GM12878 (cell line): ENCODE results near the gene TMEM91. TPM values are rescaled to one million over a fixed set of nuclear protein-coding genes. Genes with fewer than 3 reads are reported as not detected.
A peak's percentile ranks its signal among the peaks of the same experiment; 100 is the strongest.

ENCODE experiments used
- ATAC-seq: fragments of 200-7000 bp; cut with Tn5 transposase; 3 replicates; pipeline ENCODE4 v1.9.1; 2020; ENCODE audit warnings: mild to moderate bottlenecking, moderate library complexity
- BruUV-seq: library from RNA; stranded (reverse); fragments of 400-500 nt; replicated peaks from 2 replicates; lab custom pipeline; 2021; lab: Mats Ljungman, UMichigan
- CTCF ChIA-PET: fragments of 300-600 bp; sonication (Branson Sonifier 250); formaldehyde crosslinking; extraction: SDS; loops from one replicate; lab custom pipeline; 2021; ENCODE audit warnings: inconsistent platforms; lab: Yijun Ruan, JAX
- POLR2A ChIA-PET: fragments of 350-600 bp; formaldehyde crosslinking; extraction: SDS; loops from one replicate; lab custom pipeline; 2021; ENCODE audit warnings: inconsistent platforms; lab: Charles Lee
- RAD21 ChIA-PET: fragments of 300-600 bp; sonication (Branson Sonifier 250); formaldehyde crosslinking; loops from one replicate; lab custom pipeline; 2023; ENCODE audit warnings: antibody characterized with exemption; ENCODE audit not compliant: unreplicated experiment; lab: Charles Lee
- SMC1A ChIA-PET: fragments of 300-600 bp; sonication (Branson Sonifier 250); formaldehyde crosslinking; loops from one replicate; lab custom pipeline; 2023; ENCODE audit not compliant: unreplicated experiment, uncharacterized antibody; lab: Charles Lee
- DNase-seq: peaks from one replicate; pipeline ENCODE4 v3.0.0-alpha.2; 2011; ENCODE audit warnings: low read depth, low spot score
- FAIRE-seq: peaks from 3 replicates; lab custom pipeline; 2011; peaks lifted over from hg19 to GRCh38; lab: Jason Lieb, UNC
- H2AFZ ChIP-seq: 2 replicates; pipeline ENCODE4 v1.6.0; 2011; ENCODE audit warnings: low read depth, low read length, control low read depth; ENCODE audit not compliant: control insufficient read depth
- H3K27ac ChIP-seq: 2 replicates; pipeline ENCODE4 v1.5.1; 2011; ENCODE audit warnings: control low read depth; ENCODE audit not compliant: control insufficient read depth, insufficient read depth
- H3K27me3 ChIP-seq, 2 experiments: replicated peaks in 1 of 2; 2 replicates each; pipeline versions ENCODE4 v1.6.0 to v1.6.1; 2011; ENCODE audit warnings: low read length in 1 of 2; ENCODE audit not compliant: control insufficient read depth in 2 of 2, insufficient read depth in 2 of 2
- H3K36me3 ChIP-seq, 2 experiments: 2 replicates each; pipeline ENCODE4 v1.5.1; 2011; ENCODE audit warnings: low read length in 1 of 2; ENCODE audit not compliant: control insufficient read depth in 2 of 2, insufficient read depth in 2 of 2
- H3K4me1 ChIP-seq: 2 replicates; pipeline ENCODE4 v1.6.1; 2011; ENCODE audit warnings: mild to moderate bottlenecking, low read length, moderate library complexity, mixed read lengths; ENCODE audit not compliant: control insufficient read depth, insufficient read depth
- H3K4me2 ChIP-seq: 2 replicates; pipeline ENCODE4 v1.6.0; 2011; ENCODE audit warnings: control low read depth; ENCODE audit not compliant: control insufficient read depth, insufficient read depth
- H3K4me3 ChIP-seq: fragments of 200-600 bp; sonication (generic); 2 replicates; pipeline ENCODE4 v1.5.1; 2016
- H3K79me2 ChIP-seq: 2 replicates; pipeline ENCODE4 v1.6.0; 2011; ENCODE audit warnings: low read length; ENCODE audit not compliant: control insufficient read depth, insufficient read depth
- H3K9ac ChIP-seq: 2 replicates; pipeline ENCODE4 v1.8.0; 2011; ENCODE audit warnings: low read length, control low read depth, mixed read lengths; ENCODE audit not compliant: control insufficient read depth, insufficient read depth
- H3K9me3 ChIP-seq: replicated peaks from 3 replicates; pipeline ENCODE4 v1.5.1; 2011; ENCODE audit warnings: mild to moderate bottlenecking, low read length; ENCODE audit not compliant: control insufficient read depth, insufficient read depth
- H4K20me1 ChIP-seq: 2 replicates; pipeline ENCODE4 v1.6.0; 2011; ENCODE audit not compliant: control insufficient read depth, insufficient read depth
- BHLHE40 ChIP-seq, 2 experiments: fragments of 450-650 bp in 1 of 2; IDR thresholded peaks; 2 replicates each; pipeline ENCODE4 v1.6.1; 2011 to 2017; ENCODE audit warnings: low read depth in 2 of 2, borderline replicate concordance in 1 of 2, improper control_type of control experiment in 1 of 2, low read length in 1 of 2, mild to moderate bottlenecking in 1 of 2
- CBFB ChIP-seq: IDR thresholded peaks from 2 replicates; pipeline ENCODE4 v1.6.1; 2016; ENCODE audit warnings: antibody characterized with exemption, low read depth
- CHD2 ChIP-seq: IDR thresholded peaks from 2 replicates; pipeline ENCODE4 v1.6.1; 2011; ENCODE audit warnings: low read depth, low read length, improper control_type of control experiment, borderline replicate concordance
- EGR1 ChIP-seq, 2 experiments: IDR thresholded peaks; 1 replicate in 1 of 2; 2 replicates in 1 of 2; pipeline ENCODE4 v1.6.1; 2011 to 2012; ENCODE audit warnings: low read depth in 2 of 2, low read length in 2 of 2, borderline replicate concordance in 1 of 2, mild to moderate bottlenecking in 1 of 2, moderate library complexity in 1 of 2
- IKZF1 ChIP-seq: fragments of 450-650 bp; conservative IDR thresholded peaks from 2 replicates; pipeline ENCODE4 v1.6.1; 2017; ENCODE audit warnings: antibody characterized with exemption, mild to moderate bottlenecking
- MLLT1 ChIP-seq: fragments of 450-650 bp; IDR thresholded peaks from 2 replicates; pipeline ENCODE4 v1.6.1; 2016; ENCODE audit warnings: mild to moderate bottlenecking
- NFYB ChIP-seq: IDR thresholded peaks from 2 replicates; pipeline ENCODE4 v1.6.1; 2011; ENCODE audit warnings: low read depth, mild to moderate bottlenecking, low read length, improper control_type of control experiment, moderate library complexity; ENCODE audit not compliant: insufficient read depth
- NKRF ChIP-seq: fragments of 450-650 bp; conservative IDR thresholded peaks from 2 replicates; pipeline ENCODE4 v1.6.1; 2017; ENCODE audit warnings: mild to moderate bottlenecking, moderate library complexity
- NR2F1 ChIP-seq: fragments of 450-650 bp; conservative IDR thresholded peaks from 2 replicates; pipeline ENCODE4 v1.6.1; 2017; ENCODE audit warnings: mild to moderate bottlenecking
- POLR2A ChIP-seq: IDR thresholded peaks from 2 replicates; pipeline ENCODE4 v1.6.1; 2011; ENCODE audit warnings: low read depth, mild to moderate bottlenecking, low read length
- POLR2AphosphoS2 ChIP-seq: IDR thresholded peaks from 2 replicates; pipeline ENCODE4 v1.6.1; 2011; ENCODE audit warnings: low read depth, mild to moderate bottlenecking, low read length, improper control_type of control experiment, moderate library complexity
- RUNX3 ChIP-seq: IDR thresholded peaks from 2 replicates; pipeline ENCODE4 v1.6.1; 2012; ENCODE audit warnings: low read length, inconsistent platforms
- SIN3A ChIP-seq: IDR thresholded peaks from 2 replicates; pipeline ENCODE4 v1.6.1; 2012; ENCODE audit warnings: low read depth, low read length, improper control_type of control experiment
- SKIL ChIP-seq: fragments of 450-650 bp; IDR thresholded peaks from 2 replicates; pipeline ENCODE4 v1.6.1; 2017; ENCODE audit warnings: mild to moderate bottlenecking, low read depth, inconsistent platforms; ENCODE audit not compliant: poor library complexity, severe bottlenecking
- SPI1 ChIP-seq: IDR thresholded peaks from 2 replicates; pipeline ENCODE4 v1.6.1; 2011; ENCODE audit warnings: low read depth, mild to moderate bottlenecking, low read length, moderate library complexity, borderline replicate concordance; ENCODE audit not compliant: insufficient read depth
- TAF1 ChIP-seq: IDR thresholded peaks from 2 replicates; pipeline ENCODE4 v1.6.1; 2011; ENCODE audit warnings: mild to moderate bottlenecking, low read depth, low read length, borderline replicate concordance
- TBL1XR1 ChIP-seq: IDR thresholded peaks from 2 replicates; pipeline ENCODE4 v1.6.1; 2012; ENCODE audit warnings: low read depth, low read length, improper control_type of control experiment
- ZNF622 ChIP-seq: fragments of 450-650 bp; IDR thresholded peaks from 2 replicates; pipeline ENCODE4 v1.6.1; 2017; ENCODE audit warnings: mild to moderate bottlenecking, inconsistent platforms
- whole genome bisulfite sequencing: methylation state at CpG from one replicate; pipeline ENCODE4 v1.1.6; 2016; ENCODE audit warnings: low lambda C conversion rate; ENCODE audit not compliant: insufficient replicate concordance, insufficient coverage; ENCODE audit errors: missing lambda C conversion rate; 5-methylcytosine and 5-hydroxymethylcytosine counted together
- in situ Hi-C: fragments of 300-500 bp; cut with MboI; formaldehyde crosslinking; loops from 9 replicates; pipeline ENCODE4 v1.14.3; 2018; ENCODE audit warnings: mixed read lengths
- intact Hi-C: fragments of 100-400 bp; cut with micrococcal nuclease; formaldehyde crosslinking; loops from one replicate; pipeline ENCODE4 v1.14.2; 2022; ENCODE audit not compliant: unreplicated experiment
- polyA plus RNA-seq, 11 experiments: library from polyadenylated mRNA; depleted of rRNA in 4 of 11; unstranded in 6 of 11; stranded (reverse) in 5 of 11; fragments of >200 nt; fragmentation: Nextera tagmentation in 4 of 11; fragmentation: Illumina TruSeq in 1 of 11; extraction: Ambion mirVana in 4 of 11; extraction: Trizol in 1 of 11; gene quantifications; 1 replicate in 1 of 11; 2 replicates in 10 of 11; pipeline versions ENCODE4 v1.2.1 to v1.2.3, GENCODE V29; 2011 to 2016; ENCODE audit warnings: inconsistent platforms in 2 of 11, missing spikeins in 2 of 11, low read depth in 1 of 11
- total RNA-seq, 4 experiments: library from RNA; depleted of rRNA in 3 of 4; stranded (reverse); fragments of >200 nt in 3 of 4; fragmentation: Illumina TruSeq in 1 of 4; extraction: Trizol in 1 of 4; gene quantifications; 2 replicates each; pipeline versions ENCODE4 v1.2.1 to v1.2.3, GENCODE V29; 2013 to 2021

TMEM91 gene
- total and polyA plus RNA-seq, 10 of the 15 experiments (the other 5 are each of a cell fraction or from before 2014, with no cell fraction given), result 1.5 to 5.5 (median 2.7) TPM

- ChIA-PET SMC1A (interaction anchor here (0.5 to 1.8 kb wide), 12 partner anchors 18 to 226 kb away, joined by 3 to 5 read pairs (median 4); partner anchors contain the start of genes B9D2, CCDC97, DMAC2 and HNRNPUL1), RAD21 (interaction anchor here (0.9 to 2.8 kb wide), 11 partner anchors 8 to 124 kb away, joined by 3 to 26 read pairs (median 5); partner anchors contain the start of genes B9D2 and TGFB1), CTCF (interaction anchor here (0.8 to 2.1 kb wide), 8 partner anchors 19 to 236 kb away, joined by 3 to 10 read pairs (median 3); partner anchors contain the start of gene B9D2), POLR2A (interaction anchor here (0.8 to 1.6 kb wide), 6 partner anchors 19 to 41 kb away, joined by 3 to 5 read pairs (median 4); partner anchors contain the start of genes B9D2 and TGFB1)
- DNase-seq (no peak), FAIRE-seq (no peak), ATAC-seq (peak; percentile 86)
- no peaks in the 10 kb centered on the region for H3K27me3 ChIP-seq
- peaks cover 37% of the 10 kb centered on the region for H3K4me1 ChIP-seq
- BruUV-seq, result no TSS peak
- no peak overlapping the region; the same call in none of the 2 replicates for H2AFZ ChIP-seq
- peak overlapping the region; percentile 93 for H3K27ac ChIP-seq
- in situ Hi-C loops, result no loop called here
- under 1% methylated on average over 29 of the region's 33 CpGs for WGBS
- peak overlapping the region; percentile 77 for H3K4me3 ChIP-seq
- H3K9ac ChIP-seq, result peak overlapping the region; percentile 75
- peaks cover 9 to 28% of the 10 kb centered on the region in 2 experiments for H3K36me3 ChIP-seq
- no peaks in the 10 kb centered on the region for H3K9me3 ChIP-seq
- H4K20me1 ChIP-seq, result no peaks in the 10 kb centered on the region
- H3K4me2 ChIP-seq, result peak overlapping the region; percentile 93
- intact Hi-C loops, result loop anchor here (2.0 kb wide), 1 partner anchor 23 kb away; no protein-coding TSS in a partner anchor
- peaks cover 10% of the 10 kb centered on the region for H3K79me2 ChIP-seq
- TF ChIP-seq EGR1 (IDR thresholded peaks at IDR 0.05; ENCODE audit: borderline replicate concordance in 1 of 2, low read depth in 2 of 2, low read length in 2 of 2) (peak in 1 of 2 experiments; percentile 84; a peak in 1 of 3 replicates), TAF1 (0 out of 2 replicates have a peak, but pooled peaks have one; percentile 9), TBL1XR1 (peak; percentile 71; the same call in 1 of the 2 replicates), NR2F1 (peak; percentile 52), POLR2AphosphoS2 (peak; percentile 22), NKRF (0 out of 2 replicates have a peak, but pooled peaks have one; percentile 30), RUNX3 (peak; percentile 75), CHD2 (no peak), POLR2A (peak; percentile 78), MLLT1 (no peak), CBFB (peak; percentile 64; the same call in 1 of the 2 replicates), BHLHE40 (IDR thresholded peaks at IDR 0.05; ENCODE audit: borderline replicate concordance in 1 of 2, low read depth in 2 of 2, low read length in 1 of 2) (peak; percentile 70 to 90), ZNF622 (no peak), IKZF1 (peak; percentile 85), SKIL (no peak), SPI1 (0 out of 2 replicates have a peak, but pooled peaks have one; percentile 28), NFYB (no peak), SIN3A (0 out of 2 replicates have a peak, but pooled peaks have one; percentile 35)
These were observed 48.7 kb upstream of the TMEM91 start for GRCh38 chr19:41327576-41328156.
